ENCODE data around the gene RASGRF2. TPM values are rescaled to one million over a fixed set of nuclear protein-coding genes. Genes with fewer than 3 reads are reported as not detected.
"Not testable (repeated sequence)": the region's sequence is repeated elsewhere in the genome, so short reads cannot be mapped to it uniquely, and the experiment has no call there.

RASGRF2 gene
- total RNA-seq, 1 donor from 2014 or later = 21.1 TPM

GRCh38 chr5:81246697-81247096 lies 286.5 kb downstream of the RASGRF2 start:
- DNase-seq = no peak
- Mint-ChIP-seq H3K4me3 (no peak overlapping the region), H3K36me3 (ENCODE audit: low read depth) (no peaks in the 10 kb centered on the region), H3K27ac (no peak overlapping the region), H3K9me3 (no peaks in the 10 kb centered on the region), H3K27me3 (no peaks in the 10 kb centered on the region), H3K4me1 (no peaks in the 10 kb centered on the region)
- intact Hi-C loops (cut with micrococcal nuclease) = no loop called here

GRCh38 chr5:81247441-81247972 lies 287.3 kb downstream of the RASGRF2 start:
- Mint-ChIP-seq H3K9me3 (no peaks in the 10 kb centered on the region), H3K27me3 (no peaks in the 10 kb centered on the region), H3K4me1 (no peaks in the 10 kb centered on the region), H3K36me3 (ENCODE audit: low read depth) (no peaks in the 10 kb centered on the region), H3K4me3 (no peak overlapping the region), H3K27ac (no peak overlapping the region)
- intact Hi-C loops (cut with micrococcal nuclease) = no loop called here
- DNase-seq = no peak

GRCh38 chr5:81249240-81249639 lies 289.1 kb downstream of the RASGRF2 start:
- Mint-ChIP-seq H3K4me1 (no peaks in the 10 kb centered on the region), H3K27ac (no peak overlapping the region), H3K36me3 (ENCODE audit: low read depth) (no peaks in the 10 kb centered on the region), H3K9me3 (no peaks in the 10 kb centered on the region), H3K4me3 (no peak overlapping the region), H3K27me3 (no peaks in the 10 kb centered on the region)
- intact Hi-C loops (cut with micrococcal nuclease) = no loop called here
- no peak for DNase-seq

- Mint-ChIP-seq H3K9me3 (no peaks in the 10 kb centered on the region), H3K27ac (no peak overlapping the region), H3K27me3 (no peaks in the 10 kb centered on the region), H3K36me3 (ENCODE audit: low read depth) (no peaks in the 10 kb centered on the region), H3K4me3 (no peak overlapping the region), H3K4me1 (no peaks in the 10 kb centered on the region)
- DNase-seq = no peak
- intact Hi-C loops (cut with micrococcal nuclease) = no loop called here
Observed at GRCh38 chr5:81250004-81250403, 289.8 kb downstream of the RASGRF2 start.

GRCh38 chr5:81251922-81252321 lies 291.8 kb downstream of the RASGRF2 start:
- Mint-ChIP-seq H3K27ac (no peak overlapping the region), H3K36me3 (ENCODE audit: low read depth) (no peaks in the 10 kb centered on the region), H3K4me1 (no peaks in the 10 kb centered on the region), H3K27me3 (no peaks in the 10 kb centered on the region), H3K4me3 (no peak overlapping the region), H3K9me3 (no peaks in the 10 kb centered on the region)
- intact Hi-C loops (cut with micrococcal nuclease) = no loop called here
- no peak for DNase-seq

- H3K27ac Mint-ChIP-seq = no peak overlapping the region
- H3K36me3 Mint-ChIP-seq (ENCODE audit: low read depth) = peaks cover 3% of the 10 kb centered on the region
- no peaks in the 10 kb centered on the region for H3K9me3 Mint-ChIP-seq
- no peaks in the 10 kb centered on the region for H3K27me3 Mint-ChIP-seq
- no peak overlapping the region for H3K4me3 Mint-ChIP-seq
- DNase-seq = no peak
- no peaks in the 10 kb centered on the region for H3K4me1 Mint-ChIP-seq
- intact Hi-C loops (cut with micrococcal nuclease) = no loop called here
Observed at GRCh38 chr5:81252904-81253303, 292.7 kb downstream of the RASGRF2 start.

- Mint-ChIP-seq H3K27ac (no peak overlapping the region), H3K4me3 (no peak overlapping the region), H3K27me3 (no peaks in the 10 kb centered on the region), H3K9me3 (no peaks in the 10 kb centered on the region), H3K4me1 (no peaks in the 10 kb centered on the region), H3K36me3 (ENCODE audit: low read depth) (peaks cover 3% of the 10 kb centered on the region)
- intact Hi-C loops (cut with micrococcal nuclease) = no loop called here
- DNase-seq = no peak
Observed at GRCh38 chr5:81253875-81254274, 293.7 kb downstream of the RASGRF2 start.

- Mint-ChIP-seq H3K4me3 (no peak overlapping the region), H3K36me3 (ENCODE audit: low read depth) (peaks cover 6% of the 10 kb centered on the region), H3K27me3 (no peaks in the 10 kb centered on the region), H3K27ac (no peak overlapping the region), H3K4me1 (no peaks in the 10 kb centered on the region), H3K9me3 (peaks cover 7% of the 10 kb centered on the region)
- intact Hi-C loops (cut with micrococcal nuclease) = no loop called here
- no peak for DNase-seq
Observed at GRCh38 chr5:81254886-81255559, 294.9 kb downstream of the RASGRF2 start.

GRCh38 chr5:81256766-81257165 lies 296.6 kb downstream of the RASGRF2 start:
- intact Hi-C loops (cut with micrococcal nuclease) = no loop called here
- Mint-ChIP-seq H3K9me3 (peaks cover 18% of the 10 kb centered on the region), H3K27me3 (no peaks in the 10 kb centered on the region), H3K27ac (no peak overlapping the region), H3K36me3 (ENCODE audit: low read depth) (peaks cover 16% of the 10 kb centered on the region), H3K4me1 (no peaks in the 10 kb centered on the region), H3K4me3 (no peak overlapping the region)
- no peak for DNase-seq

- intact Hi-C loops (cut with micrococcal nuclease); H3K27ac Mint-ChIP-seq; H3K4me3 Mint-ChIP-seq; H3K27me3 Mint-ChIP-seq; DNase-seq; H3K4me1 Mint-ChIP-seq: not testable (repeated sequence)
- Mint-ChIP-seq H3K36me3 (ENCODE audit: low read depth) (peaks cover 16% of the 10 kb centered on the region), H3K9me3 (peaks cover 18% of the 10 kb centered on the region)
Observed at GRCh38 chr5:81262796-81263195, 302.6 kb downstream of the RASGRF2 start.

- Mint-ChIP-seq H3K4me1 (no peaks in the 10 kb centered on the region), H3K36me3 (ENCODE audit: low read depth) (peaks cover 11% of the 10 kb centered on the region), H3K27ac (no peak overlapping the region), H3K27me3 (no peaks in the 10 kb centered on the region), H3K9me3 (peaks cover 10% of the 10 kb centered on the region), H3K4me3 (no peak overlapping the region)
- intact Hi-C loops (cut with micrococcal nuclease) = no loop called here
- DNase-seq = no peak
Observed at GRCh38 chr5:81265101-81265500, 304.9 kb downstream of the RASGRF2 start.

GRCh38 chr5:81268521-81269196 lies 308.5 kb downstream of the RASGRF2 start:
- Mint-ChIP-seq H3K36me3 (ENCODE audit: low read depth) (peaks cover 9% of the 10 kb centered on the region), H3K4me1 (no peaks in the 10 kb centered on the region), H3K27me3 (no peaks in the 10 kb centered on the region), H3K9me3 (peaks cover 16% of the 10 kb centered on the region), H3K27ac (no peak overlapping the region), H3K4me3 (no peak overlapping the region)
- no peak for DNase-seq
- intact Hi-C loops (cut with micrococcal nuclease) = no loop called here

GRCh38 chr5:81269751-81270393 lies 309.7 kb downstream of the RASGRF2 start:
- Mint-ChIP-seq H3K36me3 (ENCODE audit: low read depth) (peaks cover 12% of the 10 kb centered on the region), H3K4me3 (no peak overlapping the region), H3K27me3 (no peaks in the 10 kb centered on the region), H3K4me1 (no peaks in the 10 kb centered on the region), H3K27ac (no peak overlapping the region), H3K9me3 (peaks cover 25% of the 10 kb centered on the region)
- no peak for DNase-seq
- intact Hi-C loops (cut with micrococcal nuclease) = no loop called here

- H3K4me3 Mint-ChIP-seq; H3K4me1 Mint-ChIP-seq; DNase-seq; intact Hi-C loops (cut with micrococcal nuclease); H3K27ac Mint-ChIP-seq; H3K27me3 Mint-ChIP-seq: not testable (repeated sequence)
- Mint-ChIP-seq H3K9me3 (peaks cover 32% of the 10 kb centered on the region), H3K36me3 (ENCODE audit: low read depth) (peaks cover 13% of the 10 kb centered on the region)
Observed at GRCh38 chr5:81270394-81271027, 310.3 kb downstream of the RASGRF2 start.

Data from activated CD4-positive, alpha-beta T cell treated with anti-CD3 and anti-CD28 coated beads, Interleukin-2, amount 10 ng/mL, durations not matched to agents 24 days and 14 days (primary cell).